ENCODE data around the gene ITGB3. TPM values are rescaled to one million over a fixed set of nuclear protein-coding genes. Genes with fewer than 3 reads are reported as not detected.

Gene ITGB3
- total and polyA plus RNA-seq, 9 of the 15 experiments (the other 6 are each of a cell fraction or from before 2014, with no cell fraction given), result 0.08 to 2.6 (median 0.62) TPM; not detected in 1

GRCh38 chr17:47323382-47324223 lies 70.0 kb downstream of the ITGB3 start, which contains the start of gene EFCAB13 (continued):
- TF ChIP-seq ZNF224 (CRISPR knock-in tag; IDR thresholded peaks at IDR 0.05), result 0 out of 2 replicates have a peak, but pooled peaks have one; percentile 60
- no peak for TF ChIP-seq ZNF184 (CRISPR knock-in tag; IDR thresholded peaks at IDR 0.05)
- TF ChIP-seq, protein P1, sequence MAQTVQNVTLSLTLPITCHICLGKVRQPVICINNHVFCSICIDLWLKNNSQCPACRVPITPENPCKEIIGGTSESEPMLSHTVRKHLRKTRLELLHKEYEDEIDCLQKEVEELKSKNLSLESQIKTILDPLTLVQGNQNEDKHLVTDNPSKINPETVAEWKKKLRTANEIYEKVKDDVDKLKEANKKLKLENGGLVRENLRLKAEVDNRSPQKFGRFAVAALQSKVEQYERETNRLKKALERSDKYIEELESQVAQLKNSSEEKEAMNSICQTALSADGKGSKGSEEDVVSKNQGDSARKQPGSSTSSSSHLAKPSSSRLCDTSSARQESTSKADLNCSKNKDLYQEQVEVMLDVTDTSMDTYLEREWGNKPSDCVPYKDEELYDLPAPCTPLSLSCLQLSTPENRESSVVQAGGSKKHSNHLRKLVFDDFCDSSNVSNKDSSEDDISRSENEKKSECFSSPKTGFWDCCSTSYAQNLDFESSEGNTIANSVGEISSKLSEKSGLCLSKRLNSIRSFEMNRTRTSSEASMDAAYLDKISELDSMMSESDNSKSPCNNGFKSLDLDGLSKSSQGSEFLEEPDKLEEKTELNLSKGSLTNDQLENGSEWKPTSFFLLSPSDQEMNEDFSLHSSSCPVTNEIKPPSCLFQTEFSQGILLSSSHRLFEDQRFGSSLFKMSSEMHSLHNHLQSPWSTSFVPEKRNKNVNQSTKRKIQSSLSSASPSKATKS (CRISPR knock-in tag; IDR thresholded peaks at IDR 0.05), result no peak
- TF ChIP-seq ELK3 (CRISPR knock-in tag; IDR thresholded peaks at IDR 0.05), result no peak
- TF ChIP-seq, protein P2, sequence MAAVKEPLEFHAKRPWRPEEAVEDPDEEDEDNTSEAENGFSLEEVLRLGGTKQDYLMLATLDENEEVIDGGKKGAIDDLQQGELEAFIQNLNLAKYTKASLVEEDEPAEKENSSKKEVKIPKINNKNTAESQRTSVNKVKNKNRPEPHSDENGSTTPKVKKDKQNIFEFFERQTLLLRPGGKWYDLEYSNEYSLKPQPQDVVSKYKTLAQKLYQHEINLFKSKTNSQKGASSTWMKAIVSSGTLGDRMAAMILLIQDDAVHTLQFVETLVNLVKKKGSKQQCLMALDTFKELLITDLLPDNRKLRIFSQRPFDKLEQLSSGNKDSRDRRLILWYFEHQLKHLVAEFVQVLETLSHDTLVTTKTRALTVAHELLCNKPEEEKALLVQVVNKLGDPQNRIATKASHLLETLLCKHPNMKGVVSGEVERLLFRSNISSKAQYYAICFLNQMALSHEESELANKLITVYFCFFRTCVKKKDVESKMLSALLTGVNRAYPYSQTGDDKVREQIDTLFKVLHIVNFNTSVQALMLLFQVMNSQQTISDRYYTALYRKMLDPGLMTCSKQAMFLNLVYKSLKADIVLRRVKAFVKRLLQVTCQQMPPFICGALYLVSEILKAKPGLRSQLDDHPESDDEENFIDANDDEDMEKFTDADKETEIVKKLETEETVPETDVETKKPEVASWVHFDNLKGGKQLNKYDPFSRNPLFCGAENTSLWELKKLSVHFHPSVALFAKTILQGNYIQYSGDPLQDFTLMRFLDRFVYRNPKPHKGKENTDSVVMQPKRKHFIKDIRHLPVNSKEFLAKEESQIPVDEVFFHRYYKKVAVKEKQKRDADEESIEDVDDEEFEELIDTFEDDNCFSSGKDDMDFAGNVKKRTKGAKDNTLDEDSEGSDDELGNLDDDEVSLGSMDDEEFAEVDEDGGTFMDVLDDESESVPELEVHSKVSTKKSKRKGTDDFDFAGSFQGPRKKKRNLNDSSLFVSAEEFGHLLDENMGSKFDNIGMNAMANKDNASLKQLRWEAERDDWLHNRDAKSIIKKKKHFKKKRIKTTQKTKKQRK (IDR thresholded peaks at IDR 0.05; ENCODE audit: borderline replicate concordance, low read depth, low read length), result no peak
- no peak for TF ChIP-seq COPS2 (conservative IDR thresholded peaks at IDR 0.05)
- TF ChIP-seq STAT5A (IDR thresholded peaks at IDR 0.05; ENCODE audit: borderline replicate concordance, low read length), result no peak
- TF ChIP-seq MEIS2 (IDR thresholded peaks at IDR 0.05; ENCODE audit: partially characterized antibody), result no peak
- TF ChIP-seq LARP7 (IDR thresholded peaks at IDR 0.05), result peak; percentile 91
- TF ChIP-seq MCM3 (IDR thresholded peaks at IDR 0.05), result no peak
- no peak for TF ChIP-seq NCOR1 (IDR thresholded peaks at IDR 0.05)
- TF ChIP-seq RBFOX2 (IDR thresholded peaks at IDR 0.05; ENCODE audit: low read depth, low read length), result peak; percentile 94
- 0 out of 2 replicates have a peak, but pooled peaks have one; percentile 67 for TF ChIP-seq ZBTB9 (CRISPR knock-in tag; IDR thresholded peaks at IDR 0.05)
- no peak for TF ChIP-seq ZFP1 (CRISPR knock-in tag; IDR thresholded peaks at IDR 0.05)
- TF ChIP-seq MCM5 (IDR thresholded peaks at IDR 0.05; ENCODE audit: low read depth), result no peak
- TF ChIP-seq, protein P3, sequence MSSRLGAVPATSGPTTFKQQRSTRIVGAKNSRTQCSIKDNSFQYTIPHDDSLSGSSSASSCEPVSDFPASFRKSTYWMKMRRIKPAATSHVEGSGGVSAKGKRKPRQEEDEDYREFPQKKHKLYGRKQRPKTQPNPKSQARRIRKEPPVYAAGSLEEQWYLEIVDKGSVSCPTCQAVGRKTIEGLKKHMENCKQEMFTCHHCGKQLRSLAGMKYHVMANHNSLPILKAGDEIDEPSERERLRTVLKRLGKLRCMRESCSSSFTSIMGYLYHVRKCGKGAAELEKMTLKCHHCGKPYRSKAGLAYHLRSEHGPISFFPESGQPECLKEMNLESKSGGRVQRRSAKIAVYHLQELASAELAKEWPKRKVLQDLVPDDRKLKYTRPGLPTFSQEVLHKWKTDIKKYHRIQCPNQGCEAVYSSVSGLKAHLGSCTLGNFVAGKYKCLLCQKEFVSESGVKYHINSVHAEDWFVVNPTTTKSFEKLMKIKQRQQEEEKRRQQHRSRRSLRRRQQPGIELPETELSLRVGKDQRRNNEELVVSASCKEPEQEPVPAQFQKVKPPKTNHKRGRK (tag; IDR thresholded peaks at IDR 0.05), result no peak
- TF ChIP-seq MYC (IDR thresholded peaks at IDR 0.05; ENCODE audit: low read depth, low read length), result peak; percentile 80
- TF ChIP-seq MYC (CRISPR knock-in tag; IDR thresholded peaks at IDR 0.05; ENCODE audit: borderline replicate concordance, low read depth), result no peak
- 0 out of 2 replicates have a peak, but pooled peaks have one; percentile 18 for TF ChIP-seq ZNF384 (IDR thresholded peaks at IDR 0.05; ENCODE audit: low read depth, low read length)
